Measurements from ENCODE around the gene OR1J4.
"Not testable (repeated sequence)": the region's sequence is repeated elsewhere in the genome, so short reads cannot be mapped to it uniquely, and the experiment has no call there.

Gene OR1J4

GRCh38 chr9:122527193-122527592 lies 8.3 kb downstream of the OR1J4 start, which contains the start of gene OR1N1:
Gene OR1N1 (minus strand): TSS chr9:122527293. CDS start chr9:122527293, 0 bp downstream.
- TF ChIP-seq, protein P1, sequence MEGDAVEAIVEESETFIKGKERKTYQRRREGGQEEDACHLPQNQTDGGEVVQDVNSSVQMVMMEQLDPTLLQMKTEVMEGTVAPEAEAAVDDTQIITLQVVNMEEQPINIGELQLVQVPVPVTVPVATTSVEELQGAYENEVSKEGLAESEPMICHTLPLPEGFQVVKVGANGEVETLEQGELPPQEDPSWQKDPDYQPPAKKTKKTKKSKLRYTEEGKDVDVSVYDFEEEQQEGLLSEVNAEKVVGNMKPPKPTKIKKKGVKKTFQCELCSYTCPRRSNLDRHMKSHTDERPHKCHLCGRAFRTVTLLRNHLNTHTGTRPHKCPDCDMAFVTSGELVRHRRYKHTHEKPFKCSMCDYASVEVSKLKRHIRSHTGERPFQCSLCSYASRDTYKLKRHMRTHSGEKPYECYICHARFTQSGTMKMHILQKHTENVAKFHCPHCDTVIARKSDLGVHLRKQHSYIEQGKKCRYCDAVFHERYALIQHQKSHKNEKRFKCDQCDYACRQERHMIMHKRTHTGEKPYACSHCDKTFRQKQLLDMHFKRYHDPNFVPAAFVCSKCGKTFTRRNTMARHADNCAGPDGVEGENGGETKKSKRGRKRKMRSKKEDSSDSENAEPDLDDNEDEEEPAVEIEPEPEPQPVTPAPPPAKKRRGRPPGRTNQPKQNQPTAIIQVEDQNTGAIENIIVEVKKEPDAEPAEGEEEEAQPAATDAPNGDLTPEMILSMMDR (IDR thresholded peaks at IDR 0.05; ENCODE audit: low read length), result no peak
- no peak for TF ChIP-seq EZH2 (IDR thresholded peaks at IDR 0.05; ENCODE audit: borderline replicate concordance, low read length)
- no peaks in the 10 kb centered on the region for H3K9me3 ChIP-seq (ENCODE audit: low read length)
- H3K4me2 ChIP-seq (ENCODE audit: low read length), result no peak within 1 kb of the TSS
- H3K27me3 ChIP-seq (ENCODE audit: insufficient read depth, low read length), result no peaks in the 10 kb centered on the region
- no peaks in the 10 kb centered on the region for H3K36me3 ChIP-seq (ENCODE audit: insufficient read depth, low read length)
- H3K27ac ChIP-seq (ENCODE audit: low read depth, low read length, poor library complexity, severe bottlenecking), result no peak within 1 kb of the TSS
- no peaks in the 10 kb centered on the region for H3F3A ChIP-seq (ENCODE audit: insufficient read depth, low read length)
- H4K20me1 ChIP-seq (ENCODE audit: insufficient read depth, low read length), result no peaks in the 10 kb centered on the region
- no peak within 1 kb of the TSS for H3K4me3 ChIP-seq (ENCODE audit: low read depth, low read length, poor library complexity, severe bottlenecking)
- no peak within 1 kb of the TSS for H3K9ac ChIP-seq (ENCODE audit: low read length)
- no peaks in the 10 kb centered on the region for H3K79me2 ChIP-seq (ENCODE audit: insufficient read depth, low read length)
- H3K9me2 ChIP-seq (ENCODE audit: low read depth, low read length), result no peaks in the 10 kb centered on the region
- no peak within 1 kb of the TSS for H2AFZ ChIP-seq (ENCODE audit: low read length)
- no peaks in the 10 kb centered on the region for H3K4me1 ChIP-seq (ENCODE audit: insufficient read depth, low read length, severe bottlenecking)

DNA sequence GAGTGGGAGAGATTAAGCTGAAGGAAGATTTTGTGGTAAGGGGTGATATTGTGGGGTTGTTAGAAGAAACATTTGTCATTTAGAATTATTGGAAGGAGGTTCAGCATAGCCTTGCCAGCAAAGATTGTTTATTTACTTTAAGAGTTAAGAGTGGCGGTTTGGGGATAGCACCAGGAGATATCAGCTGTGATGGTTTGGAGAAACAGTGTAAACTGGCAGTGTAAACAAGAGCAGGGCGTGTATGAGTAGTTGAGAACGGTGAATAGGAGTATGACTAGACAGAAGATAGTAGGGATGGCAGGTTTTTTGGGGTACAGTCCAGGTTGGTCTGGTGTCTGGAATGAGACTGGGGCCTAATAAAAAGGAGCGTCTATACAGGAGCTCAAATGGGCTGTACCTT lies 12.2 kb downstream of the OR1J4 start:
- H3F3A ChIP-seq (ENCODE audit: insufficient read depth, low read length); H3K36me3 ChIP-seq (ENCODE audit: insufficient read depth, low read length); H3K4me1 ChIP-seq (ENCODE audit: insufficient read depth, low read length, severe bottlenecking); H4K20me1 ChIP-seq (ENCODE audit: insufficient read depth, low read length); H3K9me2 ChIP-seq (ENCODE audit: low read depth, low read length); H3K27me3 ChIP-seq (ENCODE audit: insufficient read depth, low read length); H2AFZ ChIP-seq (ENCODE audit: low read length); H3K4me2 ChIP-seq (ENCODE audit: low read length); H3K4me3 ChIP-seq (ENCODE audit: low read depth, low read length, poor library complexity, severe bottlenecking); H3K79me2 ChIP-seq (ENCODE audit: insufficient read depth, low read length); H3K9me3 ChIP-seq (ENCODE audit: low read length); H3K9ac ChIP-seq (ENCODE audit: low read length); H3K27ac ChIP-seq (ENCODE audit: low read depth, low read length, poor library complexity, severe bottlenecking): not testable (repeated sequence)

- Histone ChIP-seq H4K20me1 (ENCODE audit: insufficient read depth, low read length) (no peaks in the 10 kb centered on the region), H3K36me3 (ENCODE audit: insufficient read depth, low read length) (no peaks in the 10 kb centered on the region), H3K4me3 (ENCODE audit: low read depth, low read length, poor library complexity, severe bottlenecking) (no peak overlapping the region), H3K9me2 (ENCODE audit: low read depth, low read length) (no peaks in the 10 kb centered on the region), H3K9ac (ENCODE audit: low read length) (no peak overlapping the region), H3K4me1 (ENCODE audit: insufficient read depth, low read length, severe bottlenecking) (no peaks in the 10 kb centered on the region), H3K4me2 (ENCODE audit: low read length) (no peak overlapping the region), H2AFZ (ENCODE audit: low read length) (no peak overlapping the region), H3K9me3 (ENCODE audit: low read length) (no peaks in the 10 kb centered on the region), H3K27me3 (ENCODE audit: insufficient read depth, low read length) (no peaks in the 10 kb centered on the region), H3K79me2 (ENCODE audit: insufficient read depth, low read length) (no peaks in the 10 kb centered on the region), H3K27ac (ENCODE audit: low read depth, low read length, poor library complexity, severe bottlenecking) (no peak overlapping the region), H3F3A (ENCODE audit: insufficient read depth, low read length) (no peaks in the 10 kb centered on the region)
- TF ChIP-seq, protein P1 (IDR thresholded peaks at IDR 0.05; ENCODE audit: low read length), result no peak
- no peak for TF ChIP-seq EZH2 (IDR thresholded peaks at IDR 0.05; ENCODE audit: borderline replicate concordance, low read length)
Observed at GRCh38 chr9:122536134-122536533, 17.2 kb downstream of the OR1J4 start.

DNA sequence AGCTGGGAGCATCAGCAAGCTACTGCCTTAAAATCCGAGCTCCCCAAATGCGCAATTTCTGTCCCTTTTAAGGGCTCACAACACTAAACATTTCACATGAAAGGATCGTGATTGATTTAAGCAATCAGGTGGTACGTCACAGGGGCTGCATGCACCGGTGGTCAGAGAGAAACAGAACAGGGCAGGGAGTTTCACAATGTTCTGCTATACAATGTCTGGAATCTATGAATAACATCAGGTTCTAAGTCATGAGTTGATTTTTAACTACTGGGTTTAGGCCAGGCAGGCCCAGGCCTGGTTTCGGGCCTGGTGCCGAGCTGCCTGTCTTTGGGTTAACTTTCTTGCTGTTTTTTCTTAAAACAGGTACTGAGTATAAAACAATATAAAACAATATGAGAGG lies 18.1 kb downstream of the OR1J4 start:
- H2AFZ ChIP-seq (ENCODE audit: low read length); H3K4me3 ChIP-seq (ENCODE audit: low read depth, low read length, poor library complexity, severe bottlenecking); H3K9me3 ChIP-seq (ENCODE audit: low read length); H3K27ac ChIP-seq (ENCODE audit: low read depth, low read length, poor library complexity, severe bottlenecking); H3K36me3 ChIP-seq (ENCODE audit: insufficient read depth, low read length); H3K9me2 ChIP-seq (ENCODE audit: low read depth, low read length); H3K9ac ChIP-seq (ENCODE audit: low read length); H3K4me2 ChIP-seq (ENCODE audit: low read length); H4K20me1 ChIP-seq (ENCODE audit: insufficient read depth, low read length); H3K79me2 ChIP-seq (ENCODE audit: insufficient read depth, low read length); H3K4me1 ChIP-seq (ENCODE audit: insufficient read depth, low read length, severe bottlenecking); H3K27me3 ChIP-seq (ENCODE audit: insufficient read depth, low read length); H3F3A ChIP-seq (ENCODE audit: insufficient read depth, low read length): not testable (repeated sequence)

Measured in OCI-LY1 (cell line).